PC-3 (cell line): ENCODE data around the gene AGPAT3.

Experiments
- CTCF ChIP-seq: fragments of 300-600 bp; sonication (generic); conservative IDR thresholded peaks from 2 replicates; pipeline ENCODE4 v1.5.1; 2017; ENCODE audit warnings: antibody characterized with exemption, low read depth, mild to moderate bottlenecking, low read length
- EZH2 ChIP-seq: fragments of 300-600 bp; sonication (generic); IDR thresholded peaks from one replicate; pipeline ENCODE4 v1.6.1; 2017; ENCODE audit warnings: antibody characterized with exemption, mild to moderate bottlenecking, low read length; ENCODE audit not compliant: unreplicated experiment
- EZH2phosphoT487 ChIP-seq: fragments of 300-600 bp; sonication (generic); IDR thresholded peaks from 2 replicates; pipeline ENCODE4 v1.6.1; 2018; ENCODE audit warnings: mild to moderate bottlenecking, antibody characterized with exemption, low read length, borderline replicate concordance

DNA sequence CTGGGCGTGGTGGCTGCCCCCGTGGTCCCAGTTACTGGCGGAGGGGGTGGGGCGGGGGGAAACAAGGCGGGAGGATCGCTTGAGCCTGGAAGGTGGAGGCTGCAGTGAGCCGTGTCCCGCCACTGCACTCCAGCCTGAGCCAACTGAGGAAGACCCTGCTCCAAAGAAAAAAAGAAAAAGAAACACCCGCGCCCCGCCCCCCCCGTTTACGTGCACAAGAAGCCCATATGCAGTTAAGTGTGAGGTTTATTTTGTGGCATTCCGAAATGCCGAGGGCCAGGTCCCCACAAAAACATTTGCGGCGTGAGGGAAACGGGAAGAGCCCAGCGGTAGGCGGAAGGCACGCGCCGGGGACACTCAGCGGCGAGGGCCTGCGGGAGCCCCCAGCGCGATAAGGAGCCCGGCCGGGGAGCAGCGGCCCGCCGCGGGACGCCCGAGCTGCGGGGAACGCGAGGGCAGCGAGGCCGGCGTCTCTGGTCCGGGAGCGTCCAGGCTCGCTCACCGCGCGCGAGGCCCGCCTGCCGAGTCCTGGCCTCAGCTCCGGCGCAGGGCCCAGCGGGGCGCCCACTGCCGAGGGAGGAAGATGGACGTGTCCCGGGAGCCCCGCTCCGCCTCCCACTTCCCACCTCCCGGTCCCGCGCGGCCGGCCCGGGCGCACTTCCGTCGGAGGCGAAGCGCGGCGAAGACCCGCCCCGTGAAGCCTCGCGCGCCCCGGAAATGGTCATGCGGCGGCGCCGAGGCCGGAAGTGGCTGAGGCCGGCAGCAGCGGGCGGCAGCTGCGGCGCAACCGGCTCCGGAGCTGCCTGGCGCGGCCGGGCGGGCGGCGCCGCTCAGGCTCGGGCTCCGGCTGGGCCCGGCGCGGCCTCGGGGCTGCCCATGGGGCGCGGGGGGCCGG is 146.8 kb downstream of the AGPAT3 start, which contains the start of gene TRAPPC10:
- TF ChIP-seq CTCF (no peak), EZH2phosphoT487 (no peak), EZH2 (no peak)
